Immature natural killer cell (primary cell): ENCODE data around the gene GNAL. TPM values are rescaled to one million over a fixed set of nuclear protein-coding genes. Genes with fewer than 3 reads are reported as not detected.

Experiments
- DNase-seq, 3 donors: peaks; one replicate each; pipeline ENCODE4 v3.0.0; 2022; ENCODE audit warnings: mixed read lengths in 1 of 3
- H3K27ac Mint-ChIP-seq, 6 donors: one replicate each; pipeline ENCODE4 v1.8.0; 2020; ENCODE audit warnings: mixed read lengths in 6 of 6, mild to moderate bottlenecking in 5 of 6, inconsistent platforms in 4 of 6, moderate library complexity in 3 of 6
- H3K27me3 Mint-ChIP-seq, 3 donors: one replicate each; pipeline ENCODE4 v1.8.0; 2020 to 2021; ENCODE audit warnings: low read depth in 3 of 3, mild to moderate bottlenecking in 3 of 3, mixed read lengths in 3 of 3, moderate library complexity in 3 of 3, inconsistent platforms in 1 of 3
- H3K36me3 Mint-ChIP-seq, 3 donors: one replicate each; pipeline ENCODE4 v1.8.0; 2020; ENCODE audit warnings: mixed read lengths in 3 of 3, inconsistent platforms in 2 of 3, mild to moderate bottlenecking in 2 of 3
- H3K4me1 Mint-ChIP-seq, 2 donors: one replicate each; pipeline ENCODE4 v1.8.0; 2020; ENCODE audit warnings: inconsistent platforms in 2 of 2, mild to moderate bottlenecking in 2 of 2, mixed read lengths in 2 of 2, moderate library complexity in 1 of 2
- H3K4me3 Mint-ChIP-seq, 5 donors: one replicate each; pipeline ENCODE4 v1.8.0; 2020; ENCODE audit warnings: mild to moderate bottlenecking in 5 of 5, mixed read lengths in 5 of 5, inconsistent platforms in 3 of 5, moderate library complexity in 3 of 5
- H3K9me3 Mint-ChIP-seq, 6 donors: one replicate each; pipeline ENCODE4 v1.8.0; 2020; ENCODE audit warnings: mild to moderate bottlenecking in 6 of 6, mixed read lengths in 6 of 6, inconsistent platforms in 4 of 6, moderate library complexity in 3 of 6
- polyA plus RNA-seq, 3 donors: library from polyadenylated mRNA; unstranded; fragments of 300-500 nt; fragmentation: Illumina TruSeq; gene quantifications; one replicate each; pipeline ENCODE4 v1.2.3, GENCODE V29; 2021

GNAL gene
- polyA plus RNA-seq, 3 donors from 2014 or later, result 4.1 to 4.9 (median 4.2) TPM

DNA sequence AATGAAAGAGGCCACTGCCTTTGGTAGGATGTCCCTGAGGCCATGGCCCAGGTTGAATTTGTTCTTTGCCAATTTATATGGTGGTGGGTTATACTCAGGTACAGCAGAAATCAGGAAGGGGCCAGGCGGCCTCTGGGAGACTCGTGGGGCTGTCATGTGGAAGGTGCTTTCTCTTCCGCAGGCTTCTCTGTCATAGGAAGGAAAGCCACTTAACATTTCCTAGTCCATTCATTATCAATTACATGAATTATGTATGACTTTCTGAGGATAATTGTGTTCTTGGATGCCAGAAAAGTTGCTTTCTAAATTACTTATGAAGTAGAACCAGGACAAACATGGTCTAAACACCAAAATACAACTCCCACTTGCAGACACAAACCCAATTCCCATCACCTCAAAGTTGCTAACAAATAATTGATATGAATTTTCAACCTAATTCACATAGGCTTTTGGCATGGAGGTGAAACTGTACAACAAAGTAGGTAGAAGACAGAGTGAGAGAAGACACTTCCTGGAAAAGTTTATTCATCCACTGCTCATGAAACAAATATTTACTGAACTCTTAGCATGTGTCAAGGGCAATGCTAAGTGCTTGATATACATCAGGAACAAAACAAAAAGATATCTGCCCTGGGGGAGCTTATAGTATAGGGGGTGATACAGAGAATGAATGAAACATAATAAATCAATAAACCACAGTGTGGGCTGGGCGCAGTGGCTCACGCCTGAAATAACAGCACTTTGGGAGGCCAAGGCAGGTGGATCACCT, 111.7 kb downstream of the GNAL start:
- no peak for DNase-seq
- Mint-ChIP-seq H3K27me3 (peaks cover 0 to 4% (median 0%) of the 10 kb centered on the region in 3 donors), H3K27ac (no peak overlapping the region), H3K4me1 (no peaks in the 10 kb centered on the region), H3K36me3 (no peaks in the 10 kb centered on the region), H3K9me3 (peaks cover 0 to 2% (median 0%) of the 10 kb centered on the region in 6 donors), H3K4me3 (no peak overlapping the region)

DNA sequence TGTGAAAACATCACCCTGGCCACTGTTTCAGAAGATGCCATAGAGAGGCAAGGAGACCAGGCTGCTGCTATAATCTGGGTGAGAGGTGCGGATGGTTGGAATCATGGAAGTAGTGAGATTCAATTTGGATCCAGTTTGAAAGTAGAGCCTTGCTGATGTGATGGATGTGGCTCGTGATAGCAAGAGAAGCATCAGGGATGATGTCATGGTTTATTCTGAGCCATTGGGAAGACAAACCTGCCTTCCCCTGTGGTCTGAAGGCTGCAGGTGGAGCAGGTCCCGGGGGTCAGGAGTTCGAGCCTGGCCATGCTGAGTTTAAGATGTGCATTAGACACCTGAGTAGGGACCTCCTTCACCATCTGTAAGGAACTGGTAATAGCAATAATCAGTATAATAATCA, 112.5 kb downstream of the GNAL start:
- H3K27ac Mint-ChIP-seq, result no peak overlapping the region
- H3K36me3 Mint-ChIP-seq, result no peaks in the 10 kb centered on the region
- H3K9me3 Mint-ChIP-seq, result peaks cover 0 to 2% (median 0%) of the 10 kb centered on the region in 6 donors
- no peak for DNase-seq
- no peak overlapping the region for H3K4me3 Mint-ChIP-seq
- peaks cover 0 to 7% of the 10 kb centered on the region in 2 donors for H3K4me1 Mint-ChIP-seq
- H3K27me3 Mint-ChIP-seq, result peaks cover 0 to 4% (median 0%) of the 10 kb centered on the region in 3 donors

DNA sequence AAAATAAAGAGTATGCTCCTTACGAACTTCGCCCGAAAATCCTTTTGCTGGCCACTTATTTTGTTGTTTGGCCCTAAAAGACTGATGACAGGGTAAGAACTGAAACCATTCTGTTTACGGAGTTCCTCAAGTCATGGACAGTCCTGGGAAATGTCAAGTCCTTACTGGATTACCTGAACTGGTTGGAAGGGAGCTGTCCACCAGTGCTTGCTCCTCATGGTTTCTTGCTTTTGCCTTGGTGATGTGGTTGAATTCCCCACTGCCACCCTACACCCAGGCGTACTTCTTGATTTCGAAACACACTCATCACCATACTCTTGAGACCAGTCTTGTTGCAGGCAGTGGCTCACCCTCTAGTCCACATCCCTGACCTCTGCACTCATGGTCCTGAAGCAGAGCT, 113.1 kb downstream of the GNAL start:
- Mint-ChIP-seq H3K27me3 (peaks cover 2 to 4% (median 2%) of the 10 kb centered on the region in 3 donors), H3K4me3 (no peak overlapping the region), H3K4me1 (peaks cover 0 to 10% of the 10 kb centered on the region in 2 donors), H3K27ac (no peak overlapping the region), H3K9me3 (peaks cover 0 to 2% (median 0%) of the 10 kb centered on the region in 6 donors), H3K36me3 (no peaks in the 10 kb centered on the region)
- DNase-seq, result no peak

GRCh38 chr18:11802586-11802985, 113.5 kb downstream of the GNAL start:
- Mint-ChIP-seq H3K36me3 (no peaks in the 10 kb centered on the region), H3K27me3 (peaks cover 2 to 4% (median 4%) of the 10 kb centered on the region in 3 donors), H3K9me3 (peaks cover 0 to 2% (median 0%) of the 10 kb centered on the region in 6 donors), H3K4me1 (peaks cover 0 to 14% of the 10 kb centered on the region in 2 donors), H3K27ac (no peak overlapping the region), H3K4me3 (no peak overlapping the region)
- no peak for DNase-seq

DNA sequence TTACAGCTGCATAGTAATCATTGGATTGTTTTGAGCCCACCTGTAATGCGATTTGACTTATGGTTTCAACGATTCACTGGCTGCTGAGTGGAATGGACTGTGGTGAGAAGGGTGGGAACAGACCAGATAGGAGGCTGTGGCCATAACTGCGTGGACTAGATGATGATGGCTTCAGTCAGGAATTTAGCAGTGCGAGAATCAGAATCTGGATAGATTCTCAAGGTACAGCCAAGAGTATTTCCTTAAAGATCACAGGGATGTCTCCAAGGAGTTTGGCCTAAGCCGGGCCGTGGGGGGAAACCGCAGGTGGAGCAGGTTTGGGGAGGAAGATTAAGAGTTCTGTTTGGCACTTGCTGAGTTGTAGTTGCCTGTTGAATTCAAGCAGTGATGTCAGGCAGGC, 118.2 kb downstream of the GNAL start:
- H3K9me3 Mint-ChIP-seq, result peaks cover 0 to 2% (median 0%) of the 10 kb centered on the region in 6 donors
- no peaks in the 10 kb centered on the region for H3K36me3 Mint-ChIP-seq
- no peak for DNase-seq
- H3K4me1 Mint-ChIP-seq, result peaks cover 0 to 15% of the 10 kb centered on the region in 2 donors
- peak overlapping the region; percentile 35 to 78 (median 68) for H3K27ac Mint-ChIP-seq
- peak overlapping the region in 1 of 5 donors; percentile 29 for H3K4me3 Mint-ChIP-seq
- peaks cover 2 to 6% (median 4%) of the 10 kb centered on the region in 3 donors for H3K27me3 Mint-ChIP-seq

- no peaks in the 10 kb centered on the region for H3K36me3 Mint-ChIP-seq
- H3K27me3 Mint-ChIP-seq, result peaks cover 2 to 6% (median 3%) of the 10 kb centered on the region in 3 donors
- H3K4me1 Mint-ChIP-seq, result peaks cover 0 to 15% of the 10 kb centered on the region in 2 donors
- DNase-seq, result no peak
- H3K27ac Mint-ChIP-seq, result no peak overlapping the region
- H3K9me3 Mint-ChIP-seq, result no peaks in the 10 kb centered on the region
- peak overlapping the region in 1 of 5 donors; percentile 13 for H3K4me3 Mint-ChIP-seq
These were observed 119.2 kb downstream of the GNAL start for GRCh38 chr18:11808001-11808855.

DNA sequence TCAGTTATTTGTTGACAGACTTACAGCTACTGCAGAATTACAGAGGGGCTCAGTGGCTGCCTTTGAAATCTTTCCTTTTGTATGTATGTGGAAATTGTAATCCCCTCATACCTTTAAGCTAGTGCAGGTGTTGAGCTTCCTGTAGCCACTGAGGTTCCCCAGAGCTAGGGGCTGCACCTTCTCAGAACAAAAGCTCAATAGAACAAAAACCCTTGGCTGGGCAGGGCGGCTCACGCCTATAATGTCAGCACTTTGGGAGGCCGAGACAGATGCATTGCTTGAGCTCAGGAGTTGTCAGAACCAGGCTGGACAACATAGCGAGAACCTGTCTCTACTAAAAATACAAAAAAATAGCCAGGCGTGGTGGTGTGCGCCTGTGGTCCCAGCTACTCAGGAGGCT, 120.8 kb downstream of the GNAL start:
- Mint-ChIP-seq H3K27me3 (peaks cover 2 to 8% (median 3%) of the 10 kb centered on the region in 3 donors), H3K27ac (no peak overlapping the region), H3K36me3 (no peaks in the 10 kb centered on the region), H3K4me1 (peaks cover 0 to 15% of the 10 kb centered on the region in 2 donors), H3K9me3 (no peaks in the 10 kb centered on the region), H3K4me3 (no peak overlapping the region)
- DNase-seq, result no peak

- DNase-seq, result no peak
- H3K36me3 Mint-ChIP-seq, result no peaks in the 10 kb centered on the region
- peaks cover 0 to 15% of the 10 kb centered on the region in 2 donors for H3K4me1 Mint-ChIP-seq
- peaks cover 2 to 8% (median 3%) of the 10 kb centered on the region in 3 donors for H3K27me3 Mint-ChIP-seq
- no peak overlapping the region for H3K27ac Mint-ChIP-seq
- H3K4me3 Mint-ChIP-seq, result no peak overlapping the region
- H3K9me3 Mint-ChIP-seq, result no peaks in the 10 kb centered on the region
These were observed 121.3 kb downstream of the GNAL start for GRCh38 chr18:11810379-11810778.

- no peak overlapping the region for H3K27ac Mint-ChIP-seq
- peaks cover 2 to 8% (median 3%) of the 10 kb centered on the region in 3 donors for H3K27me3 Mint-ChIP-seq
- no peak overlapping the region for H3K4me3 Mint-ChIP-seq
- no peak for DNase-seq
- H3K4me1 Mint-ChIP-seq, result peaks cover 0 to 12% of the 10 kb centered on the region in 2 donors
- no peaks in the 10 kb centered on the region for H3K9me3 Mint-ChIP-seq
- H3K36me3 Mint-ChIP-seq, result no peaks in the 10 kb centered on the region
These were observed 121.9 kb downstream of the GNAL start for GRCh38 chr18:11811009-11811408.

GRCh38 chr18:11817229-11817628, 128.2 kb downstream of the GNAL start:
- peaks cover 6 to 13% (median 11%) of the 10 kb centered on the region in 3 donors for H3K27me3 Mint-ChIP-seq
- peak overlapping the region; percentile 33 to 97 (median 91) for H3K27ac Mint-ChIP-seq
- DNase-seq, result no peak
- no peaks in the 10 kb centered on the region for H3K4me1 Mint-ChIP-seq
- H3K9me3 Mint-ChIP-seq, result no peaks in the 10 kb centered on the region
- no peaks in the 10 kb centered on the region for H3K36me3 Mint-ChIP-seq
- peak overlapping the region in 2 of 5 donors; percentile 23 to 72 for H3K4me3 Mint-ChIP-seq

- H3K27ac Mint-ChIP-seq, result peak overlapping the region; percentile 90 to 97 (median 92)
- H3K4me1 Mint-ChIP-seq, result no peaks in the 10 kb centered on the region
- H3K9me3 Mint-ChIP-seq, result no peaks in the 10 kb centered on the region
- peak overlapping the region; percentile 21 to 72 (median 62) for H3K4me3 Mint-ChIP-seq
- H3K27me3 Mint-ChIP-seq, result peaks cover 6 to 13% (median 11%) of the 10 kb centered on the region in 3 donors
- peak; percentile 52 to 76 (median 64) for DNase-seq
- no peaks in the 10 kb centered on the region for H3K36me3 Mint-ChIP-seq
These were observed 129.6 kb downstream of the GNAL start for GRCh38 chr18:11818486-11819203.

GRCh38 chr18:11819938-11820337, 130.9 kb downstream of the GNAL start:
- H3K4me1 Mint-ChIP-seq, result no peaks in the 10 kb centered on the region
- no peaks in the 10 kb centered on the region for H3K9me3 Mint-ChIP-seq
- peak overlapping the region in 3 of 6 donors; percentile 51 to 78 (median 55) for H3K27ac Mint-ChIP-seq
- no peaks in the 10 kb centered on the region for H3K36me3 Mint-ChIP-seq
- H3K27me3 Mint-ChIP-seq, result peaks cover 6 to 13% (median 8%) of the 10 kb centered on the region in 3 donors
- DNase-seq, result no peak
- no peak overlapping the region for H3K4me3 Mint-ChIP-seq

- H3K36me3 Mint-ChIP-seq, result no peaks in the 10 kb centered on the region
These were observed 131.6 kb downstream of the GNAL start for GRCh38 chr18:11820697-11821096.

More at GRCh38 chr18:11820697-11821096, 131.6 kb downstream of the GNAL start:
- Mint-ChIP-seq H3K27me3 (peaks cover 6 to 13% (median 8%) of the 10 kb centered on the region in 3 donors), H3K27ac (peak overlapping the region in 3 of 6 donors; percentile 51 to 76 (median 59)), H3K9me3 (no peaks in the 10 kb centered on the region), H3K4me3 (no peak overlapping the region), H3K4me1 (no peaks in the 10 kb centered on the region)
- DNase-seq, result no peak
